GF-D8 (cell line): ENCODE data around the gene LENEP.

Experiments
- DNase-seq: peaks from one replicate; lab custom pipeline; 2025; lab: John Stamatoyannopoulos, UW

Gene LENEP

GRCh38 chr1:155030243-155030795 is 36.9 kb downstream of the LENEP start:
- no peak for DNase-seq

- no peak for DNase-seq
Measured at GRCh38 chr1:155030899-155031298, 37.5 kb downstream of the LENEP start.

GRCh38 chr1:155032886-155033285 is 39.5 kb downstream of the LENEP start:
- no peak for DNase-seq

- DNase-seq: no peak
Measured at GRCh38 chr1:155033524-155033923, 40.1 kb downstream of the LENEP start, which contains the start of the genes DCST1 and DCST2. Gene DCST1, plus strand, starts transcription at chr1:155033824. Its CDS starts 213 bp downstream, at chr1:155034037. Gene DCST2, minus strand, starts transcription at chr1:155033781. Its CDS starts 80 bp downstream, at chr1:155033701.

GRCh38 chr1:155034318-155035208 is 41.2 kb downstream of the LENEP start:
- DNase-seq: no peak

- no peak for DNase-seq
Measured at GRCh38 chr1:155035936-155036335, 42.5 kb downstream of the LENEP start.

- no peak for DNase-seq
Measured at GRCh38 chr1:155037043-155037442, 43.7 kb downstream of the LENEP start.

- no peak for DNase-seq
Measured at GRCh38 chr1:155037851-155038441, 44.6 kb downstream of the LENEP start.

GRCh38 chr1:155038602-155039307 is 45.4 kb downstream of the LENEP start:
- no peak for DNase-seq

- no peak for DNase-seq
Measured at GRCh38 chr1:155039308-155039669, 45.9 kb downstream of the LENEP start.

GRCh38 chr1:155040358-155041093 is 47.1 kb downstream of the LENEP start:
- DNase-seq: no peak

- DNase-seq: no peak
Measured at GRCh38 chr1:155042789-155043188, 49.4 kb downstream of the LENEP start.

- no peak for DNase-seq
Measured at GRCh38 chr1:155043301-155043702, 49.9 kb downstream of the LENEP start.

- no peak for DNase-seq
Measured at GRCh38 chr1:155043793-155044192, 50.4 kb downstream of the LENEP start.
